Superior temporal gyrus (tissue), 1 donor: ENCODE data around the gene ANGPT4.

Experiments
- DNase-seq: peaks from one replicate; pipeline ENCODE4 v3.0.0-alpha.2; 2016; ENCODE audit errors: extremely low spot score

The ANGPT4 gene

GRCh38 chr20:916125-916799 is at the start of gene ANGPT4:
ANGPT4 (minus strand) TSS chr20:916334; CDS start chr20:916214, 120 bp downstream.
- no peak for DNase-seq

- DNase-seq: no peak
These were observed 47.7 kb upstream of the ANGPT4 start for GRCh38 chr20:963795-964194.

GRCh38 chr20:962683-963082 is 46.5 kb upstream of the ANGPT4 start:
- DNase-seq: no peak

- DNase-seq: no peak
These were observed 46.1 kb upstream of the ANGPT4 start for GRCh38 chr20:962223-962622.

GRCh38 chr20:961768-962167 is 45.6 kb upstream of the ANGPT4 start:
- DNase-seq: no peak

- no peak for DNase-seq
These were observed 44.0 kb upstream of the ANGPT4 start for GRCh38 chr20:959996-960615.

GRCh38 chr20:958936-959815 is 43.0 kb upstream of the ANGPT4 start:
- no peak for DNase-seq

- DNase-seq: no peak
These were observed 41.4 kb upstream of the ANGPT4 start for GRCh38 chr20:957544-957943.

GRCh38 chr20:956330-956951 is 40.3 kb upstream of the ANGPT4 start:
- DNase-seq: peak; percentile 71

GRCh38 chr20:955656-956055 is 39.5 kb upstream of the ANGPT4 start:
- DNase-seq: no peak

- DNase-seq: no peak
These were observed 39.0 kb upstream of the ANGPT4 start for GRCh38 chr20:955111-955510.

- no peak for DNase-seq
These were observed 37.6 kb upstream of the ANGPT4 start for GRCh38 chr20:953742-954141.

- DNase-seq: no peak
These were observed 36.2 kb upstream of the ANGPT4 start for GRCh38 chr20:952196-952795.

- no peak for DNase-seq
These were observed 35.4 kb upstream of the ANGPT4 start for GRCh38 chr20:951384-952169.

- DNase-seq: no peak
These were observed 33.6 kb upstream of the ANGPT4 start for GRCh38 chr20:949717-950116.

- no peak for DNase-seq
These were observed 30.7 kb upstream of the ANGPT4 start for GRCh38 chr20:946826-947225.

GRCh38 chr20:945841-946240 is 29.7 kb upstream of the ANGPT4 start:
- DNase-seq: no peak

- no peak for DNase-seq
These were observed 28.8 kb upstream of the ANGPT4 start for GRCh38 chr20:944774-945410.

- no peak for DNase-seq
These were observed 28.0 kb upstream of the ANGPT4 start for GRCh38 chr20:944148-944547.

- no peak for DNase-seq
These were observed 26.5 kb upstream of the ANGPT4 start for GRCh38 chr20:942611-943010.

- DNase-seq: no peak
These were observed 24.8 kb upstream of the ANGPT4 start for GRCh38 chr20:940926-941325.
